T1000 (cell line): Measurements from ENCODE around the gene HOXB6.

Source experiments
- DNase-seq: peaks from one replicate; lab custom pipeline; 2025; ENCODE audit warnings: mixed read lengths; lab: John Stamatoyannopoulos, UW

Gene HOXB6

DNA sequence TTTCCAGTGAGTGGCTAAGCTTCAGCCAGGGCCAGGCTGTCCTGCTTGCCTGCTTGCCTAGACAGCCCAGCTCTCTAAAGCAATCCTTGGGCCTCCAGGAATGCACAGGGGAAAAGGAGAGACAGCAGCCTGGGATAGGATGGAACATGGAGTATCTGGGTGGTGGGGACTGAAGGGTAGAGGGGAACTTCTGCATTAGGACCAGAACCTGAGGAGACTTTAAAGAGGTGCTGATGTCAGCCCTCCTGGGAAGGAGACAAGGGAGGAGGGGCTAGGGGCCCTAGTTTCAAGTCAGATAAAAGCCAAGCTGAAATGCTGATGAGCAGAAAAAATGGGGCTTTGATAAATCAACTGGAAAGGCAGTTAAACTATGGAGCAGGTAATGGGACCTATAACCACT lies 4.2 kb upstream of the HOXB6 start:
- no peak for DNase-seq

- no peak for DNase-seq
Observed at GRCh38 chr17:48608494-48608834, 3.7 kb upstream of the HOXB6 start.

- DNase-seq: no peak
Observed at GRCh38 chr17:48606892-48607614, 2.3 kb upstream of the HOXB6 start.

- no peak for DNase-seq
Observed at GRCh38 chr17:48605991-48606891, 1.5 kb upstream of the HOXB6 start.

GRCh38 chr17:48605409-48605919 lies 678 bp upstream of the HOXB6 start:
- DNase-seq: no peak

DNA sequence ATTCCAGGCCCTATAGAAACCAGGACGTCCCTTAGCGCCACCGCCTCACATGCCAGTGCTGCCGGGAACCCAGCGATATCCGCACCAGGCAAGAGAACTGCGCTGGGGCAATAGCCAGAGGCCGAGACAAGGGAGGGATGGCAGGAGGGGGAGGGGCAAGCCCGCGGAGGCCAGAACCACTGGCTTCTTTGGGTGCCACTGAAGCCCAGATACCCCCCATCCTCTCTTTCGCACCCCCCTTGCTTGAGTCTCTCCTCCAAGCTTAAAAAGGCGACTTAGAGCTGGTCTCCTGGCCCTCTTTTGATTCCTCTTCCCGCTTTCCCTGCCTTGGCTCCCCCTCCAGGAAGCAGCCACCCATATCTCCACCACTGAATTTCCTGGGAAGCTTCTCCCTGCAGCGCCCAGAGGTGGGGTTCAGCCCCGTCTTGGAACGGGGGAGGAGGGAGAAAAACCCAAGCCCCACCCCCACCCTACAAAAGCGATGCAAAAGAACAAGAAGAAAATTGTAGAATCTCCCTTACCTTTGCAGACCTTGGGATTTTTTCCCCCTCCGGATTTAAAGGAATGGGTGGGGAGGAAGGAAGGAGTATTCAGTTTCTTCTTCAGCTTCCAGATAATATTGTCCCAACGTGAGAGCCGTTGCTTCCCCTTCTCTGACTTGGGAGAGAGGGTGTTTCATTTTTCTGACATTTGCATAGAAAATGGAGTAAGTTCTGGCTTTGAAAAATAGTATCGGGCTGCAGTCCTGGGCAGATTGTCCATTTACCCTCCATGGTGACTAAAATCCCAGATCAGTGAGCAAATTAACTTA lies 622 bp downstream of the HOXB6 start:
- peak; percentile 43 for DNase-seq

DNA sequence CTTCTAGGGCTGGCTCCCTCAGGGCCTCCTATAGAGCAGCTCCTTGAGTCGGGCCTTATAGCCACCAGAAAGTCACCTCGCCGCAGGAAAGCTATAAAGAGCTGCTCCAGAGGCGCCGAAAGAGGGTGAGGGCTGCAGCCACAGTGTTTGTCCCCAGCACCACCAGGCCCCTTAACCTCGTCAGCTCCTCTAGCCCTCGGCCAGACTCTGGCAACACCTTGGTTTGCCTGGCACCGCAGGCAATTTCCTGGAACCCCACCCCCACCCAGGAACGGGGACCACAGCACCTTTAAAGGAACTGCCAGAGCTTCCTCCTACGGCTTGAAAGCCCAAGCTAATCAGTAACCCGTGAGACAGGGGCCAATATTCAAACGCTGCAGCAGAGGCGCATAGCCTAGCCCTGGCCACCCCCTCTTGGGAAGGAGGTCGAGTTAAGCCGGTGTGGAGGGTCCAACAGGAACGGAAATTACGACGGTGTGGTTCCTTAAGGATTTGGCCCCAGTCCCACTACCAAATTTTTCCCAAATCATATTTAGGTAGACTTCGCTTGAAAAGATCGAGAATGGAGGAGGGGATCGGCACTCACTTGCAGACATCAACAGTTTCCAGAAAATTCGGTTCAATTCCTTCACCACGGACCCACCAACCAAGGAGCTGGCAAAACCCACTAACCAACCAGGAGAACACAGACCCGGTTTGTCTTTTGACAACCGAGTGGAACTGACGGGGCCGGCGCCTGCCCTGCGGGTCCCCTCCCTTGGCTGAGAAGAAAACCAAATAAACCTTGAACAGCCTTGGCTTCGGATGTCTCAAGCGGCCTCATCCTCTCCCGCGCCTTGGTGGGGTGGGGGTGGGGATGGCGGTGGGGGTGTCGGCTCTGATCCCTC lies 3.0 kb downstream of the HOXB6 start:
- no peak for DNase-seq

- DNase-seq: no peak
Observed at GRCh38 chr17:48601207-48601538, 3.6 kb downstream of the HOXB6 start.

DNA sequence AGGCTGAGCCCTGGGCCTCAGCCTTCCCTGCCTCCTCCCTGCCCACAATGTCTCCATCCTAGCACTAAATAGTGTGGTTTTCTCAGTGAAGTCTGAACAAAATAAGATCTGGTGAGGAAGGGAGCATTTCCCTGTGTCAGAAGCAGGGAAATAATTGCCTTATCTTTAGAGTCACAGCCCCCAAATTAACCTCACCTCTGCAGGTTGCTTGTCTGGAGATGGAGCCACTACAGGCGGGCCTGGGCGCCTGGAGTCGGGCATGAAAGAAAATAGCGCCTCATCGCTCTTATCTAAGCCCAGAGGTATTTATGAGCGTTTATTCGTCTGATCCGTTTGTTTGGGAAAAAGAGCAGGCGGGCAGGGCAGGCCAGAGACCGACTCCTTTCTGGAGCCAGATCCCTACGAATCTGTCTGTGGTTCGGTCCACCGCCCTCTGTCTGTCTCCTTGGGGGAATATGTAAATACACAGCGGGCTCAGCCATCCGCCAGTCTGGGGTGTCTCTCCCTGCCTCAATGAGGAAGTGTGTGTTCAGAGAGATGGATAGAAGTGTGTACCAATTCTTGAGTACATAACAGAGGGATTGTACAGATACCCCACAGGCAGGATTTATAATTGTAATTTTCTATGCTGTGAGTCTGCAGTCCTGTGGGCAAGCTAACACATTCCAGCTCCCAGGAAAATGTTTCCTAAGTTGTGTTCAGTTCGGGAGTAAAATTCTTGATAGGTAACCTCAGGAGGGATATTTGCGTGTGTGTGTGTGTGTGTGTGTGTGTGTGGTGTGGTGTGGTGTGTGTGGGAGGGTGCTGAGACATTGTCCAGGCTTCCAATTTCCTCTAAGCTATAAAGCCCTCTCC lies 4.3 kb downstream of the HOXB6 start:
- DNase-seq: no peak

DNA sequence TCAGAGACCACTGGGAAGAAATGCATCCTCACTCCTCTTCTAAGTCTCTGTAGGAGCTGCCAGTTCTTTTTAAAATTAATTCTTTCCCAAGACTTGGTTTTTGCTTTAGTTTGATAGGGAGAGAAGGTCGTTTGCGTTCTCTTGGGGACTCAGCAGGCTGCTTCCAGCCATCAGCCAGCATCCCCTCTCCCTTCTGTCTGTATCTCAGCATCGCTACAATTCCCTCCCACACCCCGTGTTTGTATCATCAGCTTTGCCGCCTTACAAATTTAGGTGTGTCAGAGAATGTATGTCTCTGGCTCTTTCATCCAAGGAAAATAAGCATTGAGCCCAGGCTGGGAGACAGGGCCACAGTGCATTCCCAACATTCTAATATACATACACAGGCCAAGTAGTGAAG lies 5.4 kb downstream of the HOXB6 start:
- DNase-seq: no peak

DNA sequence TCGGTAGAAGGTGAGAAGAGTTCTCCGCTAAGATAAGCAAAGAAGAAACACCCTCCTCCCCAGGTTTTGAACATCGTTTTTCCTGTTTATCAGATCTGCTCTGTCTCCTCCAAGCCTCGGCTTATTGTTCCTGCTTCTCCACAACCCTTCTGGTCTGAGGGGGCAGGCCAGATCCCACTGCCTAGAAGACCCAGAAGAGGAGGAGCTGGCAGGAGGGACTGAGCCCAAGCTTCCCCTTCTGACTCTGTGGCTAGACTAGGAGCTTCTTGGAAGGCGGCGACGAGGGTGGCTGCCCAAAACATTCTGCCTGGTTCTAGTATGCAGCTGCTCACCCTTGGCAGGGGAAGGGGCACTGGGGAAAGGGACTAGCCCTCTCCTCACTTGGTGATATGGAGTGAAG lies 6.0 kb downstream of the HOXB6 start:
- no peak for DNase-seq

DNA sequence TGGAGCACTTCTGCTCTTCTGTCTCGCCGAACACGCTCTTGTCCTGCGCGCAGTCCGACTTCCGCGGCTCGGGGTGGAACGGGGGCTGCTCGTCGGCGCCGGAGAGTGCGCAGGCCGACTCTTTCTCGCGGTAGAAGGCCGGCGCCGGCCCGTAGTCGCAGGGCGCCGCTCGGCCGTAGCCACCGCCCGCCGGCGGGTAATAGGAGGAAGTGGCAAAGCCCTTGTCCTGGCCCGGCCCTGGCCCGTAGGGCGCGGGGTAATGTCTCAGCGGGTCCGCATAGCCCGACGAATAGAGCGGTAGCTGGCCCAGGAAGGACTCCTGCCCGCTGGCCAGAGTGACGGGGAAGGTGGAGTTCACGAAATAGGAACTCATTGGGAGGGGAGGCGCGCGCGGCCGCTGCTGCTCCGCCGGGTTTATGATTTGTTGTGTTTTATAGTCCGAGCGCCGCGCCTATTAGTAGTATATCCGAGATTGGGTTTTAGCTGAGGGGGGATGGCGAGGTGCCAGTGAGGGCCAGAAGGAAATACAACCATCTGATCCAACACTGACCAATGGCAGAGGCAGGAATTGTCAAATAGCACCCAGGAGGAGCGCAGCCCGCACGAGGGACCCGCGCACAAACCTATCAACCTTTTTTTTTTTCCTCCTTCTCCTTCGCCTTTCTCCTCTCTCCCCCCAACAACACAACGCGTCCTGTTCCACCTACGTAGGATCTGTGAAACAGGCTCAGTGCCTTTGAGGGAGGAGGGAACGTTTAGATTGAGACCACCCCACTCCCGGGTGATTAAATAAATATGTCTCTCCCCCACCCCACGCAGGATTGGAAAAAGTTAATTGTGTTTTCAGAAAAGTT lies 6.8 kb downstream of the HOXB6 start:
- DNase-seq: no peak

- no peak for DNase-seq
Observed at GRCh38 chr17:48597528-48597777, 7.3 kb downstream of the HOXB6 start.

DNA sequence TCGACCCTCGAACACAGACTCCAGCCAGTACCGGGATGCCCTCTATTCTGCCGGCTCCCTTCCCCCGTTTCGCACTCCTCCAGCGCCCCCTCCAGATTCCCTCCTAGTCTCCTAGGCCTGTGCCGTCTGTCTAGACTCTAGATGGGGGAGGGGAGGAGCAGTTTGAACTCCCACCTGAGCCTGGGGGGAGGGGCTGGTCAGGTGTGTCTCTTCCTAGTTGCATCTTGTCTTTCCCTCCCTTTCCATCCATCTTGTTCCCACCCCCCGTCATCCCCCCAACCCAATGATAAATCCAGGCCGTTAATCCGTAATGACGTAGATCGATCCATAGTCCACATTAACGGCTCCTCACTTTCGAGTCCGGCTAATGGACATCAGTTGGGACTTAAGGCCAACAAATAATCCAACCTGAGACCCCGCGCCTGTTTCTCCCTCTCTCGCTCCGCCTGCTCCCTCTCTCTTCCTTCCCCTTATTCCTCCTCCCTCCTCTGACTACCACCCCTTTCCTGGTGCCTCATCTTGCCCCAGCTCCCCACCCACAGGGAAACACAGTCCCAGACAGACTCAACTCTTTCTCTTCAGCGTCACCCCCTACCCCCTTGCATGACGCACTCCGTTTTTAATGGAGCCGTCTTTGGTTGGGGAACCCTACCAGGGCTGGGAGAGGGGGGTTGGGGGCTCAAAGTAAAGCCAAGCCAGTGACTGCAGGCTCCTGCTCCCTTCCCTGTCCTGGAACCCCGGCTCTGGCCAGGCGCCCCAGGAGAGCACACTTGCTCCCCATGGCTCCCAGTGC lies 7.9 kb downstream of the HOXB6 start:
- no peak for DNase-seq

DNA sequence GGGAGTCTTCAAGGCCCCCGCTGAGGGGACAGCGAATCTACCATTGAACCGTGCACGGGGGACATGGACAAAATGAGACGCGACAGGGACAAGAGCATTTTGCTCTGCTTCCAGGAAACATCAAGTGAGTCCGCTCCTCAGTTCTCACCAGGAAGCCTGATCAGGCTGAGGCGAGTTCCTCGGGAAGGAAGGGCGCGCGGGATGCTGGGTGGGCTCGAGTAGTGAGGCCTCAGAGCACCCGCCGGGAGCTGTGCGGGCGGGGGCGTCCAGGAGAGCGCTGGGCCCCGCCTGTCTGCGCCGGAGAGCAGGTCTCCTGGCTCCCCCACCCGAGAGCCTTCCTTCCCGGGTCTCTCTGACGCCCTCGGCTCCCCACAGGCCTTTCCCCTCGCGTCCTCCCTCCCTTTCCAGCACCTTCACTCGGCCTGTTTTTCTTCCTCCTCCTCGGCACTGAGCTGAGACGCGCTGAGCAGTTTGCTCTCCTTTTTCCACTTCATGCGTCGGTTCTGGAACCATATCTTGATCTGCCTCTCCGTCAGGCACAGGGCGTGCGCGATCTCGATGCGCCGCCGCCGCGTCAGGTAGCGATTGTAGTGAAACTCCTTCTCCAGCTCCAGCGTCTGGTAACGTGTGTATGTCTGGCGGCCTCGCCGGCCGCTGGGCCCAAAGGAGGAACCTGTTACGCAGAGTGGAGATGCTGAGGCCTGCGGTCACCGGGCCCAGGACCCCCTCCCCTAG lies 8.6 kb downstream of the HOXB6 start:
- no peak for DNase-seq

- DNase-seq: no peak
Observed at GRCh38 chr17:48595278-48595999, 9.3 kb downstream of the HOXB6 start.

GRCh38 chr17:48594538-48595277 lies 10.1 kb downstream of the HOXB6 start:
- DNase-seq: no peak
